Body of pancreas (tissue), 4 donors: Measurements from ENCODE around the gene TEKTIP1.

Experiments used
- CTCF ChIP-seq, 7 experiments: fragments of 450-650 bp in 4 of 7; fragments of 200-600 bp in 3 of 7; sonication (generic) in 3 of 7; IDR thresholded peaks; one replicate each; pipeline ENCODE4 v1.5.1; 2016 to 2019; ENCODE audit warnings: antibody characterized with exemption in 7 of 7
- POLR2A ChIP-seq, 3 donors: fragments of 450-650 bp; IDR thresholded peaks; one replicate each; pipeline ENCODE4 v1.6.1; 2016; ENCODE audit warnings: antibody characterized with exemption in 3 of 3, mild to moderate bottlenecking in 2 of 3

DNA sequence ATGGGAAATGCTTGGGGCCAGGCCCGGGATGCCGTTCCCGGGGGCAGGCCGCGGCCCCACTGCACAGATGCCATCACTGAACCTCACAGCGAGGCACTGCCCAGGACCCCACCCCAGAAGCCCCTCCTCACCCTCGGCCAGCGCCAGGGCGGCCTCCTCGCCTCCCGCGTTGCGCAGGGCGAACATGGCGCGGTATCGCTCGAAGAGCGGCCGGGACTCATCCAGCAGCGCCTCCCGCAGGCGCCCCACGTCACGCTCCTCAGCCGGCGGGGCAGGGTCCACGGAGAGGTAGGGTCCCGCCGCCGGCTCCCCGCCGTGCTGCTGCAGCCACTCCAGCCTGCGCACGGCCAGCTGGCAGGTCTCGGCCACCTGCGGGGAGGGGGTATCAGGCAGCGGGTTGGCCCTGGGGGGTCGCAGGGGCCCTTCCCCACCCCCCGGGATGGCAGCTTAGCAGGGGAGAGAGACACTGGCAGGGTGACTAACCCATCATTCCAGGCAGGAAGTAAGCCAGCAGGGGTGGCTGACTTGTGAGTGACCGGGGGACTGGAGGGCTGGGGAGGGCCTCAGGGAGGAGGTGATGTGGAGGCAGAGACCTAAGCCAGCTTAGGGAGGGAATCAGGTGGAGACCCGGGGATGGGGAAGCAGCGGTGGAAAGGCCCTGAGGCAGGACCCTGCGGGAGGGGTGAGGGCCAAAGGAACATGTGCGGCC, 46.7 kb upstream of the TEKTIP1 start:
- TF ChIP-seq POLR2A (IDR thresholded peaks at IDR 0.05) (no peak), CTCF (IDR thresholded peaks at IDR 0.05) (no peak)
